GM04504 (cell line): ENCODE data around the gene GYS1.
"Not testable (repeated sequence)": the region's sequence is repeated elsewhere in the genome, so short reads cannot be mapped to it uniquely, and the experiment has no call there.

Experiments
- DNase-seq: peaks from one replicate; pipeline ENCODE4 v3.0.0-alpha.2; 2012; ENCODE audit warnings: low read depth

The GYS1 gene

GRCh38 chr19:48993175-48994034 is at the start of gene GYS1, which contains the start of gene RUVBL2:
GYS1 (minus strand) TSS chr19:48993309; CDS start chr19:48993112, 197 bp downstream.
RUVBL2 (plus strand) TSS chr19:48993887; CDS start chr19:48993912, 25 bp downstream.
- DNase-seq = peak; percentile 100

DNA sequence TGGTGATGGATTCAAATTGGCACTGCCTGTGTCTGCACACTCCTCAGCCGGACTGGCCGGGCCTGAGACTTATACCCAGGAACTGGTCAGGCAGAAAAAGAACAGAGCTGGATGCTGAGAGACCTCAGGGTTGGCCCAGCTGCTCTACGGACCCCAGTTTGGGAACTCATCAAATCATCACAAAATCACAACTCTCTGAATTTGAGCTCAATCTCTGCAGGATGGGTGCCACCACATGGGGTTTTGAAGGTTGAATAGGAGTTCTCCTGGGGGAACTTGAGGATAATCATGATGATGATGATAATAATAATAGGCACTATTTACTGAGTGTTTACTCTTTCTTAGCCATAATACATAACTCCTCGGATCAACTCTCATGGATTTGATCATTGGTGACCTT is 49.6 kb upstream of the GYS1 start:
- DNase-seq = not testable (repeated sequence)

- DNase-seq = no peak
These were observed 49.1 kb upstream of the GYS1 start for GRCh38 chr19:49042177-49042576.

DNA sequence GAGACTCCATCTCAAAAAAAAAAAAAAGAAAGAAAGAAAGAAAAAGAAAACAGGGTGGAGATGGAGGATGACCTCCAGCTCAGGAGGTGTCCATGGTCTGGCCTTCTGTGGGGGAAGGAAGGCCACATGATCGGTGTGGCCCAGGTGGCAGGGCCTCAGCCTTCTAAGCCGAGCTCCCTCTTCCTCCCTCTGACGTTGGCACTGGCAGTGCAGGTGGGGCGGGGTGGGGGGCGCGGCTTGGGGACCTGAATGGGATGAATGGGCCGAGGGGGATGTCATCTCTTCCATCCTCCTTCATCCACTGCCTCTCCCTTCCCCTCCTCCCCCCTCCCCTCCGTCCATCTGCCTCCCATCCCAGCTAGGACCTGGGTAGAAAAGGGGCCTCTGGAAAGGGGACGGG is 46.6 kb upstream of the GYS1 start:
- DNase-seq = not testable (repeated sequence)

DNA sequence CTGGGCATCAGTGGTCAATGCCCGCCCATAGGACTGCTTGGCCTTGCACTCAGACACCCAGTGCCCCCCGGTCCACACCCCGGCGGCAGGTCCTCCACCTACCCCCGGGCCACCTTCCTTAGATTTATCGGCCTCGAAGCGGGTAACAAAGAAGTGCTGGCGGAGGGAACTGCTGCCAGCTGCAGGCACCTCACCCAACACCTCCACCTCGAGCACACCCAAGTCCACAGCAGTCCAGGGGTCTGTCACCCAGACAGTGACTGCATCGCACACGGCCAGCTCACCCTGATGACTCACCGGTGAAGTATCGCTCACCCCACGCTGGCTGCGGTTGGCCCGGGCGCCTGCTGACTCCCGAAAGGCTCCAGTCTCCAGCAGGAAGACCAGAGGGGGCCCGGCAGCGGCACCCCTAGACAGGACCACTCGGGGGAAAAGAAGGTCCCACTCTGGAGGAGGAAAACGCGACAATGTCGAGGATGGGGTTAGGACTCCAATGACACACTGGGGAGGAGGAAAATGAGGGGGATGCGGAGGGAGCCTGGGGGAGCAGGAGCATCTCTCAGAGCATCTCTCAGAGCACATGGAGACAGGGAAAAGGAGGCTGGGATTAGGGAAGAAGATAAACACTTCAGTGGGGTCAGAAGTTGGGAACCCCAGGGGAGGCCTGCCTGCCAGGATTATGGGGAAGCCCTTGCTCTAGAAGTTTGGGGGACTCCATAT is 45.6 kb upstream of the GYS1 start:
- DNase-seq = not testable (repeated sequence)

DNA sequence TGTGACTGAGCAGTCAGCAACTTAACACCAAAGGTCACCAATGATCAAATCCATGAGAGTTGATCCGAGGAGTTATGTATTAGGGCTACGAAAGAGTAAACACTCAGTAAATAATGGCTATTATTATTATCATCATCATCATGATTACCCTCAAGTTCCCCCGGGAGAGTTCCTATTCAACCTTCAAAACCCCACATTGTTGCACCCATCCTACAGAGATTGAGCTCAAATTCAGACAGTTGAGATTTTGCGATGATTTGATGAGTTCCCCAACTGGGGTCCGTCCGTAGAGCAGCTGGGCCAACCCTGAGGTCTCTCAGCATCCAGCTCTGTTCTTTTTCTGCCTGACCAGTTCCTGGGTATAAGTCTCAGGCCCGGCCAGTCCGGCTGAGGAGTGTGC is 45.0 kb upstream of the GYS1 start:
- DNase-seq = not testable (repeated sequence)

GRCh38 chr19:49036815-49037214 is 43.7 kb upstream of the GYS1 start, which contains the start of gene CGB1:
CGB1 (minus strand) TSS chr19:49036895; CDS start chr19:49036711, 184 bp downstream.
- not testable (repeated sequence) for DNase-seq

DNA sequence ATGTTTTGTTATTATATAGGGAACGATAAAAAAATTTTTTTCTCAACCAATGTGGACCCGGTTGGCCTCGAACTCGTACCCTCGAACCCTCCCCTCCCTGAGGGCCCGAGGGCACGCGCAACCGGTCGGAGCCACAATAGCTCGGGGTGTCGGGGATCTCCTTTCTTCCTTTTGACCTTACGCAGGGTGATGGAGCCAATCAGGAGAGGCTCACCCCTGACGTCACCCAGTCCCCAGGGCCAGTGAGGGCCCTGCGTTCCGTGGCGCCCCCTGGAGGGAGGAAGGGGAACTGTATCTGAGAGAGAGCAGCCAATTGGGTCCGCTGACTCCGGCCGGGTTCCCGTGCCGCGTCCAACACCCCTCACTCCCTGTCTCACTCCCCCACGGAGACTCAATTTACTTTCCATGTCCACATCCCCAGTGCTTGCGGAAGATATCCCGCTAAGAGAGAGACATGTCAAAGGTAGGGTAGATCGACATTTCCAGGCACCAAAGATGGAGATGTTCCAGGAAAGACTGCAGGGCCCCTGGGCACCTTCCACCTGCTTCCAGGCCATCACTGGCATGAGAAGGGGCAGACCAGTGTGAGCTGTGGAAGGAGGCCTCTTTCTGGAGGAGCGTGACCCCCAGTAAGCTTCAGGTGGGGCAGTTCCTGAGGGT is 38.7 kb upstream of the GYS1 start, which contains the start of gene CGB2:
Gene CGB2, plus strand, starts transcription at position 249 of the 660 bp plus-strand sequence. Its CDS starts 206 bp downstream, at position 455.
- DNase-seq = not testable (repeated sequence)

GRCh38 chr19:49030323-49030722 is 37.2 kb upstream of the GYS1 start:
- not testable (repeated sequence) for DNase-seq

DNA sequence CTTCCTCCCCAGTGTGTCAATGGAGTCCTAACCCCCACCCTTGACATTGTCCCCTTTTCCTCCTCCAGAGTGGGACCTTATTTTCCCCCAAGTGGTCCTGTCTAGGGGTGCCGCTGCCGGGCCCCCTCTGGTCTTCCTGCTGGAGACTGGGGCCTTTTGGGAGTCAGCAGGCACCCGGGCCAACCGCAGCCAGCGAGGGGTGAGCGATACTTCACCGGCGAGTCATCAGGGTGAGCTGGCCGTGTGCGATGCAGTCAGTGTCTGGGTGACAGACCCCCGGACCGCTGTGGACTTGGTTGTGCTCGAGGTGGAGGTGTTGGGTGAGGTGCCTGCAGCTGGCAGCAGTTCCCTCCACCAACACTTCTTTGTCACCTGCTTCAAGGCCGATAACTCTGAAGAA is 36.6 kb upstream of the GYS1 start:
- not testable (repeated sequence) for DNase-seq

DNA sequence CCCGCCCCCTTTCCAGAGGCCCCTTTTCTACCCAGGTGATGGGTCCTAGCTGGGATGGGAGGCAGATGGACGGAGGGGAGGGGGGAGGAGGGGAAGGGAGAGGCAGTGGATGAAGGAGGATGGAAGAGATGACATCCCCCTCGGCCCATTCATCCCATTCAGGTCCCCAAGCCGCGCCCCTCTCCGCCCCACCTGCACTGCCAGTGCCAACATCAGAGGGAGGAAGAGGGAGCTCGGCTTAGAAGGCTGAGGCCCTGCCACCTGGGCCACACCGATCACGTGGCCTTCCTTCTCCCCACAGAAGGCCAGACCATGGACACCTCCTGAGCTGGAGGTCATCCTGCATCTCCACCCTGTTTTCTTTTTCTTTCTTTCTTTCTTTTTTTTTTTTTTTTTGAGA is 35.6 kb upstream of the GYS1 start:
- DNase-seq = not testable (repeated sequence)

DNA sequence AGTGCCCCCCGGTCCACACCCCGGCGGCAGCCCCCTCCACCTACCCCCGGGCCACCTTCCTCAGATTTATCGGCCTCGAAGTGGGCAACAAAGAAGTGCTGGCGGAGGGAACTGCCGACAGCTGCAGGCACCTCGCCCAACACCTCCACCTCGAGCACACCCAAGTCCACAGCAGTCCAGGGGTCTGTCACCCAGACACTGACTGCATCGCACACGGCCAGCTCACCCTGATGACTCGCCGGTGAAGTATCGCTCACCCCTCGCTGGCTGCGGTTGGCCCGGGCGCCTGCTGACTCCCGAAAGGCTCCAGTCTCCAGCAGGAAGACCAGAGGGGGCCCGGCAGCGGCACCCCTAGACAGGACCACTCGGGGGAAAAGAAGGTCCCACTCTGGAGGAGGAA is 32.5 kb upstream of the GYS1 start:
- DNase-seq = not testable (repeated sequence)

DNA sequence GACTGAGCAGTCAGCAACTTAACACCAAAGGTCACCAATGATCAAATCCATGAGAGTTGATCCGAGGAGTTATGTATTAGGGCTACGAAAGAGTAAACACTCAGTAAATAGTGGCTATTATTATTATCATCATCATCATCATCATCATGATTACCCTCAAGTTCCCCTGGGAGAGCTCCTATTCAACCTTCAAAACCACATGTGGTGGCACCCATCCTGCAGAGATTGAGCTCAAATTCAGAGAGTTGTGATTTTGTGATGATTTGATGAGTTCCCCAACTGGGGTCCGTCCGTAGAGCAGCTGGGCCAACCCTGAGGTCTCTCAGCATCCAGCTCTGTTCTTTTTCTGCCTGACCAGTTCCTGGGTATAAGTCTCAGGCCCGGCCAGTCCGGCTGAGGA is 32.0 kb upstream of the GYS1 start:
- not testable (repeated sequence) for DNase-seq

GRCh38 chr19:49024233-49024632 is 31.1 kb upstream of the GYS1 start, which contains the start of gene CGB3:
CGB3 (minus strand) TSS chr19:49024333; CDS start chr19:49023971, 362 bp downstream.
- not testable (repeated sequence) for DNase-seq

DNA sequence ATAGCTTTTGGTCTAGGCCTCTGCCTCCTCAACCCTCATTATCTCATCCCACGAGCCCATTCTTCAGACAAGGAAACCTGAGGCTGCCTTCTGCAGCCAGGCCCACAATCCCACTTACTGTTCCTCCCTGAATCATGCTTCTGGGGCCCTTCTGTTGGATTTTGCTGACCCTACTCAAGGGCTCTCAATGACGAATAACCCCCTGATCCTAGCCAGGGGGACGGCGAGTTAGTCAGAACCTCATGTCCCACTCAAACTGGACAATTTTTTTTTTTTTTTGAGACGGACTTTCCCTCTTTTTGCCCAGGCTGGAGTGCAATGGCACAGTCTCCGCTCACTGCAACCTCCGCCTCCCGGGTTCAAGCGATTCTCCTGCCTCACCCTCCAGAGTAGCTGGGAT is 29.0 kb upstream of the GYS1 start:
- no peak for DNase-seq

DNA sequence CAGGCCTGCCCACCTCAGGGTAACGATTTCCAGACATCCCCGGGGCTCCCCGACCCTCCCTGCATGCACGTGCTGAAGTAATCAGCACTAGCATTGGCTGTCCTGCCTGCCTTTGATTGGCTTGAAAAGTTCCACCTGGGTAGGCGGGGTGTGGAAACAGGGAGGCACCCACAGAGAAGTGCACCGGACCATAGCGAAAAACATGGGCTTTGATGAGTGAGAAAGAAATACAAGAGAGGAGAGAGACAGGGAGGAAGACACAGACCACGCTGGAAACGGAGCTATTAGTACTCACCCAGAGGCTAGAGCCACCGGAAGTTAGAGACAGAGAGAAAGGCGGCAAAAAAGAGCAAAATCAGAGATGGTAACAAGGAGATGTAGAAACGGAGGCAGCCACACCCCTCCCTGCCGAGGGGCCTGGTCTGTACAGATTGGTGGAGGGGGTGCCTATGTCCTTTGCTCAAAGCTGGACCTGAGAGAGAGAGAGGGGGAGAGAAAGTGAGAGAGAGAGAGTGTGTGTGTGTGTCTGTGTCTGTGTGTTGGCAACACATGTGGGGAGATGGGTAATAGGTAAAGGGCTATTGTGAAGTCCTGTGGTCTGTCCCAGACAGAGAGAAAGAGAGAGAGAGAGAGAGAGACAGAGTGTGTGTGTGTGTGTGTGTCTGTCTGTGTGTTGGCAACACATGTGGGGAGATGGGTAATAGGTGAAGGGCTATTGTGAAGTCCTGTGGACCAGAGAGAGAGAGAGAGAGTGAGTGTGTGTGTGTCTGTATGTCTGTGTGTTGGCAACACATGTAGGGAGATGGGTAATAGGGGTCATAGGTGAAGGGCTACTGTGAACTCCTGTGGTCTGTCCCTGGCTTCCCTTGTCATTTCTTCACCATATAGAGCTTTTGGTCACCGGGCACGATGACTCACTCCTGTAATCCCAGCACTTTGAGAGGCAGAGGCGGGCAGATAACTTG is 28.1 kb upstream of the GYS1 start:
- no peak for DNase-seq

- no peak for DNase-seq
These were observed 27.2 kb upstream of the GYS1 start for GRCh38 chr19:49020342-49020741.

DNA sequence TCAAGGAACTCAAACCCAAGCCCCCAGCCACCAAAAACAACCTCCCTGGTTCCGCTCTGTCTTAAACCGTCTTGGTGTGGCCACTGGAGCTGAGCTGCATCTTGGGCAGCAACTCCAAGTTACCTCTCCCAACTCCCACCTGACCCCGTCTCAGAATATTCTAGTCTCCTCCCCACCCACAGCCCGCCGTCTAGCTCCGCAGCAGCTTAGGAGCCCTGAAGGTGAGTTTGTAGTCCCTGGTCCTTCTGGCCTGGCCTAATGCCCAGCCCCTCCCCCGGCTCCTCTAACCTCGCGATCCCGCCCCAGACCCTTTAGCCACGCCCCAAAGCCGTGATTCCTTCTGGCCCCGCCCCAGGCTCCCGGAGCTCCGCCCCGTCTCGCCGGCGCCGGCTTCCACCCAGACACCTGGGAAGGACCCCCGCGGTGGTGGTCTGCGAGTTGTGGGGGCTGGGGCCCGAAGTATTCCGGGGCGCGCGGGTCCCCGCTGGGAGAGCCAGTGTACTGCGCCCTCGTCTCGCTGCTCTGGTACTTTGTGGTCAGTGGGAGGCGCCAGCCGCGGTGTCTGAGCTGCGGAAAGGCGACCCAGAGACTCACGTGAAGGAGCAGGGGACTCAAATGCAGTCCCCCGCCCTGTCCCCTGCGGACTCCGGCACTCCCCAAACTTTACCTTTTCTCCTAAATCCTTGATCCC is 26.3 kb upstream of the GYS1 start:
- DNase-seq = no peak

- not testable (repeated sequence) for DNase-seq
These were observed 25.5 kb upstream of the GYS1 start for GRCh38 chr19:49018388-49019241.
